Left kidney (tissue), 2 donors: ENCODE data around the gene NDFIP2. TPM values are rescaled to one million over a fixed set of nuclear protein-coding genes. Genes with fewer than 3 reads are reported as not detected.
"Not testable (repeated sequence)": the region's sequence is repeated elsewhere in the genome, so short reads cannot be mapped to it uniquely, and the experiment has no call there.

Source experiments
- DNase-seq: peaks from one replicate; pipeline ENCODE4 v3.0.0-alpha.2; 2013
- polyA plus RNA-seq: library from polyadenylated mRNA; unstranded; fragments of 120-200 nt; gene quantifications from one replicate; pipeline ENCODE4 v1.2.1, GENCODE V29; 2013; ENCODE audit not compliant: insufficient read length

Gene NDFIP2
- polyA plus RNA-seq, 1 donor: 56.5 TPM

GRCh38 chr13:79532576-79532975 is 51.6 kb downstream of the NDFIP2 start:
- no peak for DNase-seq

DNA sequence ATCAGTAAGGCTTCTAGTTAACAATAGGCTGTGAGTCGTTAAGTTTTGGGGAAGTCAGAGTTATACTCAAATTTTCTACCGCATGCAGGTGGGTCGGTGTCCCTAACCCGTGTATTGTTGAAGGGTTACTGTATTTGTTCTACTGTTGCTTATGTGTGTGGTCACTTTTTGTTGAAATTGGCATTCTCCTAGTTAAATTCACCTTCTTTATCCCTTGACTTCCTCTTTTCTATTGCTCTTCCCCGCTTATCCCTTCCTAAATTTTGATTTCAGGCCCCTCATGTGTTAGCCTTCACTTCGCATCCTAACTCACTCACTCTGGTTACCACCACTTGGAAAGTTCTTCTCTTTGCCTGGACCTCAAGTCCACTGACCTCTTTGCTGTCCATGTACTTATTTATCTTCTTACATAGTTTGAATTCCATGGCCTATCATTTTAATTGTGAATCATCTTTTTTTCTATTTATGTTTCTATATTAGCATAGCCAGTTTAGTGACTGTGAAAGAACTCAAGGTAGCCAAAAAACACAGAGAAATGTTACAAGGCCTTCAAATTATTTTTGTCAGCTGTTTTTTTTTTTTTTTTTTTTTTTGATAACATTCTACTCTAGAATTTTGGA is 52.9 kb downstream of the NDFIP2 start:
- no peak for DNase-seq

DNA sequence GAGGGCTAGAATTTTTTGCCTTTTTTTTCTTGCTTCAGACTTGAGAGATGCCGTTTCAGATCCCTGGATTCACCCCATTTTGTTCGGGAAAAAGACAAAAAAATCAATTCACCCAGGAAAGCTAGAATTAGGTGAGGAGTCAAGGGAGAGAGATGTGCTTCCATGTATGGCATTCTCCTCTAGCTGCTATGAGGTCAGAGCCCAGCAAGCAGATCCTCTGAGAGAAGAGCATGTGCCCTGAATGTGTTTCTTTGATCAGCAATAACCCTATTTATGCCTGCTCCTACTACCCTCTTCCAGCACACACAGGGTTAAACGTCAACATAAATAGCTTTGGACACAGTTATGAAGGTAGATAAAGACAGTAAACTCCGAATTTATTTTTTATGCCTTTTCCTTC is 53.6 kb downstream of the NDFIP2 start:
- no peak for DNase-seq

- no peak for DNase-seq
These were observed 57.8 kb downstream of the NDFIP2 start for GRCh38 chr13:79538757-79539156.

GRCh38 chr13:79540504-79540903 is 59.5 kb downstream of the NDFIP2 start:
- no peak for DNase-seq

GRCh38 chr13:79541426-79542049 is 60.6 kb downstream of the NDFIP2 start:
- DNase-seq: peak; percentile 63

- no peak for DNase-seq
These were observed 62.9 kb downstream of the NDFIP2 start for GRCh38 chr13:79543883-79544282.

- no peak for DNase-seq
These were observed 66.5 kb downstream of the NDFIP2 start for GRCh38 chr13:79547211-79548195.

GRCh38 chr13:79548902-79549301 is 67.9 kb downstream of the NDFIP2 start:
- peak; percentile 37 for DNase-seq

DNA sequence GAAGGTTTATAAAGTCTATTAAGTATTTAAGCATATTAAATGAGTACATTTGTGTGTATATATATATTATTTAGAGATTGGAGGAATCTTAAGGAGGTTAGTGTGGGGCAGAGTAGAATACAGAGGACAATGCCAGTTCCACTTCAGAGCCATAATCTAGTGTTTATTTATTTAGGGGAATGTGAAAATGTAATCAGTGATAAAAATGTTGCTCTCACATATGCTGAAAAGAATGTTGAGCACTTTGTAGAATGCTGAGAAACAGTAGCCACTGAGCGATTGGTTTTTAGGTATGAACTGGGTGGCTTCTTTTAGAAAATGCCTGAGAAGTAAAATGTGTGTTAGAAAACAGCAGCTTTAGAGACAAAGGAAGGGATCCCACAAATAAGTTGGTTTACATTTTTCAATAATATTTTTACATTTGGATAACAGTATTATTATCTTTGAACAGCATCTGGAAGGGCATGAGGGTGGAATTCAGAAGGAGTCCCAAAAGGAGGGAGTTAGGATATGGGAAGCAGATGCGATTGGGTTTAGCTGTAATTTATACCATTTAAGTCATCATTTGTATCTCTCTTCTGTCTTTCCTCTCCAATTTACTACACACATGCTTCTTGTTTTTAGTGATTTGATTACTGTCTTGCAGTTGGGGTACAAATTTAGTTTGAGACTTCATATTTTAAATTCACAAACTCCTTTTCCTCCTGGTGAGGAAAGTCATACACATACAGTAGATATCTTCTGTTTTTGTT is 68.6 kb downstream of the NDFIP2 start:
- no peak for DNase-seq

- no peak for DNase-seq
These were observed 76.7 kb downstream of the NDFIP2 start for GRCh38 chr13:79557666-79558065.

DNA sequence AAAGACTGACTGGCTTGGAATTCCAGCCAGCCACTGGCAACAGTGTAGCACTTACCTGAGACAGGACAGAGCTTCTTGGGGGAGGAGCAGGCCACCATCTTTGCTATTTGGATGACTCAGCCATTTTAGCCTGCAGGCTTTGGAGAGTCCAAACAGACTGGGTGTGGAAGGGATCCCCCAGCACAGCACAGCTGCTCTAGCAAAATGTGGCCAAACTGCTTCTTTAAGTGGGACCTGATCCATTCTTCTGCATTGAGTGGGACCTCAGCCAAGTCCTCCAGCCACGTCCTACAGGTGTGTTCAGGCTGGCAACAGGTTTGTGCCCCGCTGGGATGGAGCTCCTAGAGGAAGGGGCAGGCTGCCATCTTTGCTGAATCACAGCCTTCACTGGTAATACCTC is 80.0 kb downstream of the NDFIP2 start:
- no peak for DNase-seq

DNA sequence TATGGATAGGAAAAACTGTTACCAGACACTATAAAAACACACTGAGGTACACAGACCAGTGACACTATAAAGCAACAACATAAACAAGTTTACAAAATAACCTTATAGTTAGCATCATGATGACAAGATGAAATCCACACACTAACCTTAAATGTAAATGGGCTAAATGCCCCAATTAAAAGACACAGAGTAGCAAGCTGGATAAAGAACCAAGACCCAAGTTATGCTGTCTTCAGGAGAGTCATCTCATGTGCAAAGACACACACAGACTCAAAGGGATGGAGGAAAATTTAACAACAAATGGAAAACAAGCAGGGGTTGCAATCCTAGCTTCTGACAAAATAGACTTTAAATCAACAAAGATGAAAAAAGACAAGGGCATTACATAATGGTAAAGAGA is 81.6 kb downstream of the NDFIP2 start:
- DNase-seq: no peak

GRCh38 chr13:79566118-79566517 is 85.2 kb downstream of the NDFIP2 start:
- no peak for DNase-seq

- no peak for DNase-seq
These were observed 90.2 kb downstream of the NDFIP2 start for GRCh38 chr13:79571147-79571546.

DNA sequence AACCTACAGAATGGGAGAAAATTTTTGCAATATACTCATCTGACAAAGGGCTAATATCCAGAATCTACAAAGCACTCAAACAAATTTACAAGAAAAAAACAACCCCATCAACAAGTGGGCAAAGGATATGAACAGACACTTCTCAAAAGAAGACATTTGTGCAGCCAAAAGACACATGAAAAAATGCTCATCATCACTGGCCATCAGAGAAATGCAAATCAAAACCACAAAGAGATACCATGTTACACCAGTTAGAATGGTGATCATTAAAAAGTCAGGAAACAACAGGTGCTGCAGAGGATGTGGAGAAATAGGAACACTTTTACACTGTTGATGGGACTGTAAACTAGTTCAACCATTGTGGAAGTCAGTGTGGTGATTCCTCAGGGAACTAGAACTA is 92.9 kb downstream of the NDFIP2 start:
- not testable (repeated sequence) for DNase-seq

- DNase-seq: no peak
These were observed 100.9 kb downstream of the NDFIP2 start for GRCh38 chr13:79581870-79582315.

GRCh38 chr13:79582896-79583295 is 101.9 kb downstream of the NDFIP2 start:
- DNase-seq: no peak

- DNase-seq: no peak
These were observed 104.1 kb downstream of the NDFIP2 start for GRCh38 chr13:79585033-79585432.

- no peak for DNase-seq
These were observed 108.8 kb downstream of the NDFIP2 start for GRCh38 chr13:79589603-79590393.

GRCh38 chr13:79590394-79590676 is 109.4 kb downstream of the NDFIP2 start:
- no peak for DNase-seq

DNA sequence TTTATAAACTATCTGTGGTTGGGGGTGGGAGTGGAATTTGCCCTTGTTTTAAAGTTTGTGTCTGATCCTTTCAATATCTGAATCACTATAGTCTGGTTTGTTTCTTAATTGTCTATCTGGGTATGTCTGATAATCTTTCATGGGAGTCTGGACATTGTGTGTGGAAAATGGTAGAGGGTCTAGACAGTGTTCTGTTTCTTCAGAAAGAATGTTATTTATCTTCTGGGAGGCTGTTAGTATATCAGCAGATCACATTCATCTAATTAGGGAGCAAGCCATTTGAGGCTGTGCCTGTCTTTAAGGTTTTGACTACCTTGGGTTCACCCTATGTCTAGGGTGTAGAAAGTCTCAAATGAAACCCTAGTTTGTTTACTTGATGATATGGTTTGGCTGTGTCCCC is 110.5 kb downstream of the NDFIP2 start:
- DNase-seq: no peak
